AG04449 (cell line): Measurements from ENCODE around the gene REEP2.
"Not testable (repeated sequence)": the region's sequence is repeated elsewhere in the genome, so short reads cannot be mapped to it uniquely, and the experiment has no call there.

Experiments used
- CTCF ChIA-PET: fragments of 350-600 bp; formaldehyde crosslinking; extraction: SDS; loops from one replicate; lab custom pipeline; 2021; ENCODE audit warnings: antibody characterized with exemption; lab: Yijun Ruan, JAX
- POLR2A ChIA-PET: fragments of 400-600, 350-600 bp; formaldehyde crosslinking; extraction: SDS; loops from one replicate; lab custom pipeline; 2020; ENCODE audit warnings: antibody characterized with exemption, inconsistent platforms; lab: Yijun Ruan, JAX
- DNase-seq: peaks from one replicate; pipeline ENCODE4 v3.0.0-alpha.2; 2010; ENCODE audit warnings: low read depth, low spot score
- H3K4me3 ChIP-seq: 2 replicates; pipeline ENCODE4 v1.5.1; 2011; ENCODE audit warnings: low read depth, mild to moderate bottlenecking, control low read depth, low read length
- CTCF ChIP-seq: IDR thresholded peaks from one replicate; pipeline ENCODE4 v1.5.1; 2011; ENCODE audit warnings: mild to moderate bottlenecking, moderate library complexity, low read length, control low read depth, inconsistent platforms; ENCODE audit not compliant: insufficient read depth; ENCODE audit errors: missing control alignments

REEP2 gene

GRCh38 chr5:138438724-138439476, at the start of gene REEP2:
TSS of gene REEP2 (plus strand) at chr5:138439057. CDS start at chr5:138439209, 152 bp downstream.
- no peak for TF ChIP-seq CTCF
- CTCF ChIA-PET = interaction anchor here (0.7 to 9.5 kb wide), 10 partner anchors 11 to 109 kb away, joined by 3 to 86 read pairs (median 4); partner anchors contain the start of gene EGR1

GRCh38 chr5:138389332-138389731, 49.5 kb upstream of the REEP2 start:
- H3K4me3 ChIP-seq = no peak overlapping the region
- no peak for DNase-seq
- TF ChIP-seq CTCF = no peak
- POLR2A ChIA-PET = no interaction called here
- CTCF ChIA-PET = no interaction called here

More at GRCh38 chr5:138438724-138439476, at the start of gene REEP2:
- peak within 1 kb of the TSS; percentile 65 for H3K4me3 ChIP-seq
- DNase-seq = no peak
- POLR2A ChIA-PET = interaction anchor here (0.6 to 0.8 kb wide), 2 partner anchors 21 to 110 kb away, joined by 3 to 4 read pairs; no protein-coding TSS in a partner anchor

DNA sequence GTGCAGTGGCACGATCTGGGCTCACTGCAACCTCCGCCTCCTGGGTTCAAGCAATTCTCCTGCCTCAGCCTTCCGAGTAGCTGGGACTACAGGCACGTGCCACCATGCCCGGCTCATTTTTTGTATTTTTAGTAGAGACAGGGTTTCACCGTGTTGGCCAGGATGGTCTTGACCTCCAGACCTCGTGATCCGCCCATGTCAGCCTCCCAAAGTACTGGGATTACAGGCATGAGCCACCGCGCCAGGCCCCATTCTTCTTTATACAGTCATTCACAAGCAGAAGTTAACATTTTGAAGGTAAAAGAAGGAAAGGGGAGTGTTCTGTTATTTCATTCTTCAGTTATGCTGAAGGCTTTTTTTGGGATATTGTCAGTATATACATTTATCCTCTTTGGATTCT, 48.9 kb upstream of the REEP2 start:
- H3K4me3 ChIP-seq, DNase-seq, POLR2A ChIA-PET: not testable (repeated sequence)
- CTCF ChIA-PET = interaction anchor here (1.0 kb wide), 1 partner anchor 38 kb away, joined by 4 read pairs; no protein-coding TSS in a partner anchor

- DNase-seq = no peak
- no peak for TF ChIP-seq CTCF
- ChIA-PET CTCF (interaction anchor here (1.0 to 1.8 kb wide), 2 partner anchors 10 to 12 kb away, joined by 4 to 5 read pairs; no protein-coding TSS in a partner anchor), POLR2A (no interaction called here)
- no peak overlapping the region for H3K4me3 ChIP-seq
Measured at GRCh38 chr5:138391859-138392386, 46.9 kb upstream of the REEP2 start.

- CTCF ChIA-PET = no interaction called here
- TF ChIP-seq CTCF = no peak
- POLR2A ChIA-PET = no interaction called here
Measured at GRCh38 chr5:138402640-138403039, 36.2 kb upstream of the REEP2 start.

GRCh38 chr5:138408023-138408422, 30.8 kb upstream of the REEP2 start:
- no peak overlapping the region for H3K4me3 ChIP-seq
- POLR2A ChIA-PET = no interaction called here
- no peak for DNase-seq
- TF ChIP-seq CTCF = no peak
- CTCF ChIA-PET = interaction anchor here (1.0 to 3.3 kb wide), 7 partner anchors 13 to 228 kb away, joined by 3 to 11 read pairs (median 3); partner anchors contain the start of gene KDM3B

More at GRCh38 chr5:138402640-138403039, 36.2 kb upstream of the REEP2 start:
- DNase-seq = no peak
- H3K4me3 ChIP-seq = no peak overlapping the region
